Liver (tissue), 3 donors: ENCODE measurements around the gene EPB41L4B.

ENCODE experiments used
- EGR1 ChIP-seq, 2 donors: IDR thresholded peaks; 2 replicates each; pipeline ENCODE4 v1.6.1; 2016 to 2018; ENCODE audit warnings: antibody characterized with exemption in 2 of 2, low read depth in 2 of 2
- GABPA ChIP-seq, 2 donors: IDR thresholded peaks in 1 of 2; conservative IDR thresholded peaks in 1 of 2; 2 replicates each; pipeline ENCODE4 v1.6.1; 2016; ENCODE audit warnings: antibody characterized with exemption in 2 of 2, mild to moderate bottlenecking in 1 of 2, moderate library complexity in 1 of 2
- NR2F2 ChIP-seq: IDR thresholded peaks from 2 replicates; pipeline ENCODE4 v1.6.1; 2016; ENCODE audit warnings: antibody characterized with exemption
- RAD21 ChIP-seq, 2 donors: IDR thresholded peaks; 2 replicates each; pipeline ENCODE4 v1.6.1; 2016; ENCODE audit warnings: antibody characterized with exemption in 2 of 2, mild to moderate bottlenecking in 2 of 2
- RXRA ChIP-seq, 2 donors: IDR thresholded peaks; 2 replicates each; pipeline ENCODE4 v1.6.1; 2017 to 2018; ENCODE audit warnings: antibody characterized with exemption in 2 of 2, mild to moderate bottlenecking in 1 of 2
- SP1 ChIP-seq: IDR thresholded peaks from 2 replicates; pipeline ENCODE4 v1.6.1; 2018; ENCODE audit warnings: antibody characterized with exemption, mild to moderate bottlenecking
- TAF1 ChIP-seq: conservative IDR thresholded peaks from 2 replicates; pipeline ENCODE4 v1.6.1; 2016; ENCODE audit warnings: antibody characterized with exemption, mild to moderate bottlenecking
- YY1 ChIP-seq: IDR thresholded peaks from 2 replicates; pipeline ENCODE4 v1.6.1; 2016; ENCODE audit warnings: antibody characterized with exemption, mild to moderate bottlenecking
- TF ChIP-seq, protein P1 (sequence below): IDR thresholded peaks from 2 replicates; pipeline ENCODE4 v1.6.1; 2016; ENCODE audit warnings: antibody characterized with exemption, mild to moderate bottlenecking
- TF ChIP-seq, protein P2 (sequence below): fragments of 150-350 bp; IDR thresholded peaks from 2 replicates; pipeline ENCODE4 v1.5.1; 2017; ENCODE audit warnings: improper control_type of control experiment, low read depth, low read length; ENCODE audit not compliant: missing input control
- TF ChIP-seq, protein P3 (sequence below): IDR thresholded peaks from 2 replicates; pipeline ENCODE4 v1.6.1; 2016; ENCODE audit warnings: antibody characterized with exemption
- donor health status: healthy.
- donor health status: healthy.

- TF ChIP-seq, protein P1, sequence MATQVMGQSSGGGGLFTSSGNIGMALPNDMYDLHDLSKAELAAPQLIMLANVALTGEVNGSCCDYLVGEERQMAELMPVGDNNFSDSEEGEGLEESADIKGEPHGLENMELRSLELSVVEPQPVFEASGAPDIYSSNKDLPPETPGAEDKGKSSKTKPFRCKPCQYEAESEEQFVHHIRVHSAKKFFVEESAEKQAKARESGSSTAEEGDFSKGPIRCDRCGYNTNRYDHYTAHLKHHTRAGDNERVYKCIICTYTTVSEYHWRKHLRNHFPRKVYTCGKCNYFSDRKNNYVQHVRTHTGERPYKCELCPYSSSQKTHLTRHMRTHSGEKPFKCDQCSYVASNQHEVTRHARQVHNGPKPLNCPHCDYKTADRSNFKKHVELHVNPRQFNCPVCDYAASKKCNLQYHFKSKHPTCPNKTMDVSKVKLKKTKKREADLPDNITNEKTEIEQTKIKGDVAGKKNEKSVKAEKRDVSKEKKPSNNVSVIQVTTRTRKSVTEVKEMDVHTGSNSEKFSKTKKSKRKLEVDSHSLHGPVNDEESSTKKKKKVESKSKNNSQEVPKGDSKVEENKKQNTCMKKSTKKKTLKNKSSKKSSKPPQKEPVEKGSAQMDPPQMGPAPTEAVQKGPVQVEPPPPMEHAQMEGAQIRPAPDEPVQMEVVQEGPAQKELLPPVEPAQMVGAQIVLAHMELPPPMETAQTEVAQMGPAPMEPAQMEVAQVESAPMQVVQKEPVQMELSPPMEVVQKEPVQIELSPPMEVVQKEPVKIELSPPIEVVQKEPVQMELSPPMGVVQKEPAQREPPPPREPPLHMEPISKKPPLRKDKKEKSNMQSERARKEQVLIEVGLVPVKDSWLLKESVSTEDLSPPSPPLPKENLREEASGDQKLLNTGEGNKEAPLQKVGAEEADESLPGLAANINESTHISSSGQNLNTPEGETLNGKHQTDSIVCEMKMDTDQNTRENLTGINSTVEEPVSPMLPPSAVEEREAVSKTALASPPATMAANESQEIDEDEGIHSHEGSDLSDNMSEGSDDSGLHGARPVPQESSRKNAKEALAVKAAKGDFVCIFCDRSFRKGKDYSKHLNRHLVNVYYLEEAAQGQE = no peak
- TF ChIP-seq, protein P2, sequence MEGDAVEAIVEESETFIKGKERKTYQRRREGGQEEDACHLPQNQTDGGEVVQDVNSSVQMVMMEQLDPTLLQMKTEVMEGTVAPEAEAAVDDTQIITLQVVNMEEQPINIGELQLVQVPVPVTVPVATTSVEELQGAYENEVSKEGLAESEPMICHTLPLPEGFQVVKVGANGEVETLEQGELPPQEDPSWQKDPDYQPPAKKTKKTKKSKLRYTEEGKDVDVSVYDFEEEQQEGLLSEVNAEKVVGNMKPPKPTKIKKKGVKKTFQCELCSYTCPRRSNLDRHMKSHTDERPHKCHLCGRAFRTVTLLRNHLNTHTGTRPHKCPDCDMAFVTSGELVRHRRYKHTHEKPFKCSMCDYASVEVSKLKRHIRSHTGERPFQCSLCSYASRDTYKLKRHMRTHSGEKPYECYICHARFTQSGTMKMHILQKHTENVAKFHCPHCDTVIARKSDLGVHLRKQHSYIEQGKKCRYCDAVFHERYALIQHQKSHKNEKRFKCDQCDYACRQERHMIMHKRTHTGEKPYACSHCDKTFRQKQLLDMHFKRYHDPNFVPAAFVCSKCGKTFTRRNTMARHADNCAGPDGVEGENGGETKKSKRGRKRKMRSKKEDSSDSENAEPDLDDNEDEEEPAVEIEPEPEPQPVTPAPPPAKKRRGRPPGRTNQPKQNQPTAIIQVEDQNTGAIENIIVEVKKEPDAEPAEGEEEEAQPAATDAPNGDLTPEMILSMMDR = peak; percentile 4
- TF ChIP-seq TAF1 = no peak
- no peak for TF ChIP-seq GABPA (IDR thresholded peaks at IDR 0.05 in 1 of 2, conservative IDR thresholded peaks at IDR 0.05 in 1 of 2)
- TF ChIP-seq RAD21 (IDR thresholded peaks at IDR 0.05) = no peak
- TF ChIP-seq YY1 = no peak
- TF ChIP-seq RXRA (IDR thresholded peaks at IDR 0.05) = no peak
- TF ChIP-seq, protein P3, sequence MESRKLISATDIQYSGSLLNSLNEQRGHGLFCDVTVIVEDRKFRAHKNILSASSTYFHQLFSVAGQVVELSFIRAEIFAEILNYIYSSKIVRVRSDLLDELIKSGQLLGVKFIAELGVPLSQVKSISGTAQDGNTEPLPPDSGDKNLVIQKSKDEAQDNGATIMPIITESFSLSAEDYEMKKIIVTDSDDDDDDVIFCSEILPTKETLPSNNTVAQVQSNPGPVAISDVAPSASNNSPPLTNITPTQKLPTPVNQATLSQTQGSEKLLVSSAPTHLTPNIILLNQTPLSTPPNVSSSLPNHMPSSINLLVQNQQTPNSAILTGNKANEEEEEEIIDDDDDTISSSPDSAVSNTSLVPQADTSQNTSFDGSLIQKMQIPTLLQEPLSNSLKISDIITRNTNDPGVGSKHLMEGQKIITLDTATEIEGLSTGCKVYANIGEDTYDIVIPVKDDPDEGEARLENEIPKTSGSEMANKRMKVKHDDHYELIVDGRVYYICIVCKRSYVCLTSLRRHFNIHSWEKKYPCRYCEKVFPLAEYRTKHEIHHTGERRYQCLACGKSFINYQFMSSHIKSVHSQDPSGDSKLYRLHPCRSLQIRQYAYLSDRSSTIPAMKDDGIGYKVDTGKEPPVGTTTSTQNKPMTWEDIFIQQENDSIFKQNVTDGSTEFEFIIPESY = no peak
- TF ChIP-seq EGR1 (IDR thresholded peaks at IDR 0.05; ENCODE audit: low read depth in 2 of 2) = no peak
- TF ChIP-seq NR2F2 = no peak
- no peak for TF ChIP-seq SP1
Observed at GRCh38 chr9:109320331-109320741, 523 bp downstream of the EPB41L4B start.
